ENCODE measurements around the gene RNF144A. TPM values are rescaled to one million over a fixed set of nuclear protein-coding genes. Genes with fewer than 3 reads are reported as not detected.

RNF144A gene
- total RNA-seq, 1 experiment from 2014 or later, result 13.6 TPM

DNA sequence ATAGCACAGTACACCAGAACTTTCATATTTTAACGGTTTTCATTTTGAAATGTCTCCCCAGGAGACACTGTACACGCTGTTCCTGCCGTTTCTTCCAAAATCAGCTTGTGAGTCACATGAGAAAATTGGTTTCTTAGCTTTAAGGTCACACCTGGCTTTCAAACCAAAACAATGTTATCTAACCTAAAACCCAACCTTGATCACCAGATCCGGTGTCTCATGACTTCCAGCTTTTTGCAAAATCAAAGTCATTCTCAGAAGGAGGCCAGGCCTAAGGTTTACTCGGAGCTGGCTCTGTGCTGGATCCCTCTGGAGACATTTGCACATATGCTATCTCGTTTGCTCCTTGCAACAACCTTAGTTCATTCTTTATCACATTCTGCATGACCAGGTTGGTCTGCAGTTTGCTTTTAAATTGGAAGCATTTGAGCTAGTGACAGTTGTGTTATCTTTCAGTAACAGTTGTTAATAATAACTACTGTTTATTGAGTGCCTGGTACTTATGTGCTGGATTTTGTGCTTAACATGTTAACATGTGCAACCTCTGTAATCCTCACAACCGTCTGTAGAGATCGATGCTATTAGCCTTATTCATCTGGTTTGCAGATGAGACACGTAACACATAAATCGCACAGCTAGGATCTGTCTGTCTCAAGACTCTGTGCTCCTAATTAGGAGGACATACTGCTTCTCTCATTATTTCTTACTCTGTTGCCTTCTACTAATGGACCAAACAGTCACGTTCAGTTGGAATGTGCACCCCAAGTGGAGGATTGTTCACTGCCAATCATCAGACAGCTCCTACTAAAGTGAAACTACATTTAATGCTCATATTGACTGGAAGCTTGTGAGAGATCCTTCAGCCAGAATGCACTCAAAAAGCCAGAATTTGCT lies 105.5 kb downstream of the RNF144A start (continued):
- no peak for TF ChIP-seq GRHL2 (CRISPR knock-in tag; IDR thresholded peaks at IDR 0.05; ENCODE audit: insufficient replicate concordance, severe bottlenecking)
- TF ChIP-seq PRDM15 (CRISPR knock-in tag; IDR thresholded peaks at IDR 0.05), result no peak
- no peak for TF ChIP-seq ZNF281 (CRISPR knock-in tag; IDR thresholded peaks at IDR 0.05)
- TF ChIP-seq IRF2 (CRISPR knock-in tag; IDR thresholded peaks at IDR 0.05; ENCODE audit: borderline replicate concordance, low read depth), result no peak

DNA sequence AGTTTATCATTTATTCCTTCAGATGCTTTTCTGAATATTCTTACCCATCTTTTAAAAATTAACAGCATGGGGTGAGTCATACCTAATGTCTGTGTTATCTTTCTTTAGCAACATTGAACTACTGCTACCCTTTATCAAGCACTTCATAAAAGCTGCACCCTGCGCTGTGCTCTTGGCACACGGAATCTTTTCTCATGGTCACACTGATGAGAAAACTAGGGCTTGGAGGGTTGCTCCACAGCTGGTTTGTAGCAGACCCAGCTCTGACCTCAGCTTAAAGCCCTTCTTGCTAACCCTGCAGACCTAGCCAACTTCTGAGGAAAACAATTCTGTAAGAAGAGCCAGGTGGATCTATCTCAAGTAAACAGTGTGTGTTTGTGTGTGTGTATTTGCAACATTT lies 106.3 kb downstream of the RNF144A start:
- Mint-ChIP-seq H3K4me1 (peaks cover 4% of the 10 kb centered on the region; the same call in 1 of the 2 replicates), H3K9me3 (no peaks in the 10 kb centered on the region), H3K27ac (no peak overlapping the region), H3K4me3 (no peak overlapping the region), H3K36me3 (no peaks in the 10 kb centered on the region; the same call in 1 of the 2 replicates), H3K27me3 (ENCODE audit: low read depth) (no peaks in the 10 kb centered on the region)
- TF ChIP-seq ZNF671 (CRISPR knock-in tag; IDR thresholded peaks at IDR 0.05) (no peak), FOXK1 (CRISPR knock-in tag; IDR thresholded peaks at IDR 0.05) (no peak), NFE2L1 (CRISPR knock-in tag; IDR thresholded peaks at IDR 0.05) (no peak), TP53 (CRISPR knock-in tag; IDR thresholded peaks at IDR 0.05) (no peak), RELA (CRISPR knock-in tag; IDR thresholded peaks at IDR 0.05; ENCODE audit: borderline replicate concordance) (no peak), CREB1 (CRISPR knock-in tag; IDR thresholded peaks at IDR 0.05) (no peak)
- TF ChIP-seq, protein P1, sequence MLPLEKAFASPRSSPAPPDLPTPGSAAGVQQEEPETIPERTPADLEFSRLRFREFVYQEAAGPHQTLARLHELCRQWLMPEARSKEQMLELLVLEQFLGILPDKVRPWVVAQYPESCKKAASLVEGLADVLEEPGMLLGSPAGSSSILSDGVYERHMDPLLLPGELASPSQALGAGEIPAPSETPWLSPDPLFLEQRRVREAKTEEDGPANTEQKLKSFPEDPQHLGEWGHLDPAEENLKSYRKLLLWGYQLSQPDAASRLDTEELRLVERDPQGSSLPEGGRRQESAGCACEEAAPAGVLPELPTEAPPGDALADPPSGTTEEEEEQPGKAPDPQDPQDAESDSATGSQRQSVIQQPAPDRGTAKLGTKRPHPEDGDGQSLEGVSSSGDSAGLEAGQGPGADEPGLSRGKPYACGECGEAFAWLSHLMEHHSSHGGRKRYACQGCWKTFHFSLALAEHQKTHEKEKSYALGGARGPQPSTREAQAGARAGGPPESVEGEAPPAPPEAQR (CRISPR knock-in tag; IDR thresholded peaks at IDR 0.05), result no peak
- TF ChIP-seq, protein P2, sequence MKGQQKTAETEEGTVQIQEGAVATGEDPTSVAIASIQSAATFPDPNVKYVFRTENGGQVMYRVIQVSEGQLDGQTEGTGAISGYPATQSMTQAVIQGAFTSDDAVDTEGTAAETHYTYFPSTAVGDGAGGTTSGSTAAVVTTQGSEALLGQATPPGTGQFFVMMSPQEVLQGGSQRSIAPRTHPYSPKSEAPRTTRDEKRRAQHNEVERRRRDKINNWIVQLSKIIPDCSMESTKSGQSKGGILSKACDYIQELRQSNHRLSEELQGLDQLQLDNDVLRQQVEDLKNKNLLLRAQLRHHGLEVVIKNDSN (CRISPR knock-in tag; IDR thresholded peaks at IDR 0.05), result no peak
- ChIA-PET POLR2A (no interaction called here), CTCF (interaction anchor here (0.7 to 1.3 kb wide), 2 partner anchors 9 to 11 kb away, joined by 4 to 5 read pairs; no protein-coding TSS in a partner anchor)
- ATAC-seq (no peak), DNase-seq (ENCODE audit: low spot score) (no peak)

- Mint-ChIP-seq H3K4me3 (no peak overlapping the region), H3K4me1 (peaks cover 4% of the 10 kb centered on the region; the same call in 1 of the 2 replicates), H3K36me3 (no peaks in the 10 kb centered on the region; the same call in 1 of the 2 replicates), H3K27ac (no peak overlapping the region), H3K27me3 (ENCODE audit: low read depth) (no peaks in the 10 kb centered on the region), H3K9me3 (no peaks in the 10 kb centered on the region)
- TF ChIP-seq, protein P3, sequence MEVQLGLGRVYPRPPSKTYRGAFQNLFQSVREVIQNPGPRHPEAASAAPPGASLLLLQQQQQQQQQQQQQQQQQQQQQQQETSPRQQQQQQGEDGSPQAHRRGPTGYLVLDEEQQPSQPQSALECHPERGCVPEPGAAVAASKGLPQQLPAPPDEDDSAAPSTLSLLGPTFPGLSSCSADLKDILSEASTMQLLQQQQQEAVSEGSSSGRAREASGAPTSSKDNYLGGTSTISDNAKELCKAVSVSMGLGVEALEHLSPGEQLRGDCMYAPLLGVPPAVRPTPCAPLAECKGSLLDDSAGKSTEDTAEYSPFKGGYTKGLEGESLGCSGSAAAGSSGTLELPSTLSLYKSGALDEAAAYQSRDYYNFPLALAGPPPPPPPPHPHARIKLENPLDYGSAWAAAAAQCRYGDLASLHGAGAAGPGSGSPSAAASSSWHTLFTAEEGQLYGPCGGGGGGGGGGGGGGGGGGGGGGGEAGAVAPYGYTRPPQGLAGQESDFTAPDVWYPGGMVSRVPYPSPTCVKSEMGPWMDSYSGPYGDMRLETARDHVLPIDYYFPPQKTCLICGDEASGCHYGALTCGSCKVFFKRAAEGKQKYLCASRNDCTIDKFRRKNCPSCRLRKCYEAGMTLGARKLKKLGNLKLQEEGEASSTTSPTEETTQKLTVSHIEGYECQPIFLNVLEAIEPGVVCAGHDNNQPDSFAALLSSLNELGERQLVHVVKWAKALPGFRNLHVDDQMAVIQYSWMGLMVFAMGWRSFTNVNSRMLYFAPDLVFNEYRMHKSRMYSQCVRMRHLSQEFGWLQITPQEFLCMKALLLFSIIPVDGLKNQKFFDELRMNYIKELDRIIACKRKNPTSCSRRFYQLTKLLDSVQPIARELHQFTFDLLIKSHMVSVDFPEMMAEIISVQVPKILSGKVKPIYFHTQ (CRISPR knock-in tag; IDR thresholded peaks at IDR 0.05), result no peak
- no peak for TF ChIP-seq GABPB1 (CRISPR knock-in tag; IDR thresholded peaks at IDR 0.05)
- TF ChIP-seq ETV6 (CRISPR knock-in tag; IDR thresholded peaks at IDR 0.05), result no peak
- no peak for TF ChIP-seq ZNF281 (CRISPR knock-in tag; IDR thresholded peaks at IDR 0.05)
- no peak for TF ChIP-seq NFE2L1 (CRISPR knock-in tag; IDR thresholded peaks at IDR 0.05)
- TF ChIP-seq HMGA2 (CRISPR knock-in tag; IDR thresholded peaks at IDR 0.05), result no peak
- no peak for TF ChIP-seq ZNF423 (CRISPR knock-in tag; IDR thresholded peaks at IDR 0.05)
- no peak for TF ChIP-seq ZNF317 (CRISPR knock-in tag; IDR thresholded peaks at IDR 0.05; ENCODE audit: borderline replicate concordance, low read depth)
- ATAC-seq (no peak), DNase-seq (ENCODE audit: low spot score) (no peak)
- ChIA-PET POLR2A (no interaction called here), CTCF (no interaction called here)
Observed at GRCh38 chr2:7024261-7024660, 107.0 kb downstream of the RNF144A start.
